A549 (cell line): ENCODE results near the gene ABHD8.

Experiments
- CEBPB ChIP-seq, 2 experiments: fragments of >200 bp in 1 of 2; sonication (Bioruptor Twin) in 1 of 2; formaldehyde crosslinking in 1 of 2; IDR thresholded peaks; 2 replicates each; pipeline ENCODE4 v1.6.1; 2012 to 2016
- EP300 ChIP-seq, 2 experiments: fragments of >200 bp; sonication (Bioruptor Twin); formaldehyde crosslinking; IDR thresholded peaks; 2 replicates in 1 of 2; 3 replicates in 1 of 2; pipeline ENCODE4 v1.6.1; 2016 to 2017
- ESRRA ChIP-seq: fragments of 150-350 bp; IDR thresholded peaks from 2 replicates; pipeline ENCODE4 v1.6.1; 2014; ENCODE audit warnings: mild to moderate bottlenecking, low read length, borderline replicate concordance
- FOSL2 ChIP-seq, 2 experiments: fragments of 450-650 bp in 1 of 2; fragments of >200 bp in 1 of 2; sonication (Bioruptor Twin) in 1 of 2; formaldehyde crosslinking; IDR thresholded peaks; 2 replicates each; pipeline versions ENCODE4 v1.5.0 to v1.6.1; 2016 to 2020; ENCODE audit warnings: mild to moderate bottlenecking in 1 of 2, moderate library complexity in 1 of 2
- HDAC2 ChIP-seq: fragments of 200-600 bp; sonication (generic); IDR thresholded peaks from 2 replicates; pipeline ENCODE4 v1.6.1; 2016
- POLR2A ChIP-seq: IDR thresholded peaks from 2 replicates; pipeline ENCODE4 v1.6.1; 2012; ENCODE audit warnings: mild to moderate bottlenecking, low read length
- REST ChIP-seq: fragments of 200-600 bp; sonication (generic); IDR thresholded peaks from 2 replicates; pipeline ENCODE4 v1.6.1; 2016; ENCODE audit warnings: antibody characterized with exemption, mild to moderate bottlenecking, moderate library complexity
- RFX5 ChIP-seq: fragments of 450-650 bp; IDR thresholded peaks from 2 replicates; pipeline ENCODE4 v1.7.1; 2014; ENCODE audit warnings: antibody characterized with exemption, mild to moderate bottlenecking, moderate library complexity
- SMC3 ChIP-seq: fragments of >200 bp; sonication (Bioruptor Twin); formaldehyde crosslinking; IDR thresholded peaks from 3 replicates; pipeline ENCODE4 v1.6.1; 2018; ENCODE audit warnings: inconsistent platforms
- ZFP36 ChIP-seq: fragments of 450-650 bp; IDR thresholded peaks from 2 replicates; pipeline ENCODE4 v1.6.1; 2014; ENCODE audit warnings: borderline replicate concordance; ENCODE audit not compliant: partially characterized antibody
- ZNF302 ChIP-seq: fragments of 250-450 bp; sonication (Bioruptor Pico); IDR thresholded peaks from 2 replicates; pipeline ENCODE4 v1.9.0; 2021; ENCODE audit warnings: inconsistent platforms, mild to moderate bottlenecking, moderate library complexity
- ZSCAN20 ChIP-seq: fragments of 250-450 bp; sonication (Bioruptor Pico); IDR thresholded peaks from 2 replicates; pipeline ENCODE4 v1.8.0; 2022; ENCODE audit warnings: mild to moderate bottlenecking, moderate library complexity
- TF ChIP-seq, protein P1 (sequence below): fragments of >200 bp; sonication (Bioruptor Twin); formaldehyde crosslinking; IDR thresholded peaks from 3 replicates; pipeline ENCODE4 v1.5.1; 2016
- TF ChIP-seq, protein P2 (sequence below): IDR thresholded peaks from 2 replicates; pipeline ENCODE4 v1.6.1; 2012

DNA sequence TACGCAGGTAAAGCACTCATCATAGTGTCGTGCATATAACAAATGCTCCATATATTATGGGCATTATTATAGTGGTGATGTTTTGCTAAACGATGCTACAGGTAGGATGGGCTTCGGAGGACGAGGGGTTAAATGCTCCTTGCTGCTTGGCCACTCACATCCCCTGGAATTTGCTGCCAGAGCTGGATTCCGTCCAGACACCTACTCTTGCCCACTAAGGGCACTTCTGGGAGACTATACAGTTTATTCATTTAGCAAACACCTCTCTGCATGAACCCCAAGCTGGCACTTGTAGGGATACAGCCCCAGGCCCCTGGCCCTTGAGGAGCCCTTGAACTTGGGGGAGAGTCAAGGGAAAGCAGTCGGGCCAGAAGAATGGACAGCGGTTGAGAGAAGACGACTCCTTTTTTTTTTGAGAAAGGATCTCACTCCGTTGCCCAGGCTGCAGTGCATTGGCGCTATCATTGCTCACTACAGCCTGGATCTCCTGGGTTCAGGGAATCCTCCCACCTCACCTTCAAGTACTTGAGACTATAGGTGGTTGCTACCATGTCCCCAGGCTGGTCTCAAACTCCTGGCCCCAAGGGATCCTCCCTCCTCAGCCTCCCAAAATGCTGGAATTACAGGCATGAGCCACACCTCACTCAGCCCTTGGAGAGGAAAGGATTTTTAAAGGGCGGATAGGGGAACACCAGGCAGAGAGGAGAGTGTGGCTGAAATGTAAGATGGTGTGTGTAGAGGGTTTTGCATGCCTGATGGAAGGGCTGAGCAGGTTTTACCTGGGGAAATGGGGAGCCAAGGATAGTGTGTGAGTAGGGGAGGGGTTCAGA lies 1.4 kb upstream of the ABHD8 start:
- TF ChIP-seq, protein P1, sequence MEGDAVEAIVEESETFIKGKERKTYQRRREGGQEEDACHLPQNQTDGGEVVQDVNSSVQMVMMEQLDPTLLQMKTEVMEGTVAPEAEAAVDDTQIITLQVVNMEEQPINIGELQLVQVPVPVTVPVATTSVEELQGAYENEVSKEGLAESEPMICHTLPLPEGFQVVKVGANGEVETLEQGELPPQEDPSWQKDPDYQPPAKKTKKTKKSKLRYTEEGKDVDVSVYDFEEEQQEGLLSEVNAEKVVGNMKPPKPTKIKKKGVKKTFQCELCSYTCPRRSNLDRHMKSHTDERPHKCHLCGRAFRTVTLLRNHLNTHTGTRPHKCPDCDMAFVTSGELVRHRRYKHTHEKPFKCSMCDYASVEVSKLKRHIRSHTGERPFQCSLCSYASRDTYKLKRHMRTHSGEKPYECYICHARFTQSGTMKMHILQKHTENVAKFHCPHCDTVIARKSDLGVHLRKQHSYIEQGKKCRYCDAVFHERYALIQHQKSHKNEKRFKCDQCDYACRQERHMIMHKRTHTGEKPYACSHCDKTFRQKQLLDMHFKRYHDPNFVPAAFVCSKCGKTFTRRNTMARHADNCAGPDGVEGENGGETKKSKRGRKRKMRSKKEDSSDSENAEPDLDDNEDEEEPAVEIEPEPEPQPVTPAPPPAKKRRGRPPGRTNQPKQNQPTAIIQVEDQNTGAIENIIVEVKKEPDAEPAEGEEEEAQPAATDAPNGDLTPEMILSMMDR, result no peak
- TF ChIP-seq RFX5, result no peak
- no peak for TF ChIP-seq REST
- no peak for TF ChIP-seq FOSL2 (IDR thresholded peaks at IDR 0.05)
- TF ChIP-seq FOSL2 (CRISPR knock-in tag; IDR thresholded peaks at IDR 0.05), result no peak
- TF ChIP-seq HDAC2, result no peak
- no peak for TF ChIP-seq ESRRA
- TF ChIP-seq POLR2A, result no peak
- no peak for TF ChIP-seq ZNF302 (CRISPR knock-in tag)
- no peak for TF ChIP-seq ZSCAN20
- no peak for TF ChIP-seq EP300 (IDR thresholded peaks at IDR 0.05)
- TF ChIP-seq, protein P2, sequence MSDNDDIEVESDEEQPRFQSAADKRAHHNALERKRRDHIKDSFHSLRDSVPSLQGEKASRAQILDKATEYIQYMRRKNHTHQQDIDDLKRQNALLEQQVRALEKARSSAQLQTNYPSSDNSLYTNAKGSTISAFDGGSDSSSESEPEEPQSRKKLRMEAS, result no peak
- TF ChIP-seq CEBPB (IDR thresholded peaks at IDR 0.05), result no peak
- TF ChIP-seq SMC3, result no peak
- TF ChIP-seq ZFP36, result no peak
